Adrenal gland (tissue), 5 donors: ENCODE data around the gene SLIT3.

Experiments used
- POLR2A ChIP-seq, 2 donors: fragments of 450-650 bp; IDR thresholded peaks; one replicate each; pipeline ENCODE4 v1.6.1; 2017; ENCODE audit warnings: antibody characterized with exemption in 2 of 2, mild to moderate bottlenecking in 2 of 2, moderate library complexity in 1 of 2
- TF ChIP-seq, protein P1 (sequence below), 6 experiments: fragments of 450-650 bp in 4 of 6; fragments of 200-600 bp in 2 of 6; sonication (generic) in 1 of 6; IDR thresholded peaks; 1 replicate in 5 of 6; 2 replicates in 1 of 6; pipeline versions ENCODE4 v1.5.1 to v1.8.0; 2016 to 2021; ENCODE audit warnings: antibody characterized with exemption in 6 of 6, mild to moderate bottlenecking in 2 of 6, moderate library complexity in 1 of 6
- donor health status: DM: no; HTN: no; CAD: no.

DNA sequence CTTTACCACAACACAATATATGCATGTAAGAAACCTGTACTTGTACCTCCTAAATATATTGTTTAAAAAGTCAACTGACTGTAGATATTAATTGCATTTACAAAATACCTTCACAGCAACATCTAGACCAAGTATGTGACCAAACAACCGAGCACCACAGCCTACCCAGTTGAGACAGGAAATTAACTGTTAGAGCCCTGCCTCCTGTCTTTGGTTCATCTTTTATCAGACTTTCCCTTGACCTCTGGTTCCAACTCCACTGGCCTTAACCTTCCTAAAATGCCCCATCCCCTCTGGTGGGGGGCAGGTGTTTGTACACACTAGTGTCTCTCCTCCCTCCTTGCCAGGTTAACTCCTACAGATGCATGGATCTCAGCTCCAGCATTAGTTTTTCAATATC lies 566.8 kb downstream of the SLIT3 start:
- TF ChIP-seq, protein P1, sequence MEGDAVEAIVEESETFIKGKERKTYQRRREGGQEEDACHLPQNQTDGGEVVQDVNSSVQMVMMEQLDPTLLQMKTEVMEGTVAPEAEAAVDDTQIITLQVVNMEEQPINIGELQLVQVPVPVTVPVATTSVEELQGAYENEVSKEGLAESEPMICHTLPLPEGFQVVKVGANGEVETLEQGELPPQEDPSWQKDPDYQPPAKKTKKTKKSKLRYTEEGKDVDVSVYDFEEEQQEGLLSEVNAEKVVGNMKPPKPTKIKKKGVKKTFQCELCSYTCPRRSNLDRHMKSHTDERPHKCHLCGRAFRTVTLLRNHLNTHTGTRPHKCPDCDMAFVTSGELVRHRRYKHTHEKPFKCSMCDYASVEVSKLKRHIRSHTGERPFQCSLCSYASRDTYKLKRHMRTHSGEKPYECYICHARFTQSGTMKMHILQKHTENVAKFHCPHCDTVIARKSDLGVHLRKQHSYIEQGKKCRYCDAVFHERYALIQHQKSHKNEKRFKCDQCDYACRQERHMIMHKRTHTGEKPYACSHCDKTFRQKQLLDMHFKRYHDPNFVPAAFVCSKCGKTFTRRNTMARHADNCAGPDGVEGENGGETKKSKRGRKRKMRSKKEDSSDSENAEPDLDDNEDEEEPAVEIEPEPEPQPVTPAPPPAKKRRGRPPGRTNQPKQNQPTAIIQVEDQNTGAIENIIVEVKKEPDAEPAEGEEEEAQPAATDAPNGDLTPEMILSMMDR (IDR thresholded peaks at IDR 0.05), result no peak
- no peak for TF ChIP-seq POLR2A (IDR thresholded peaks at IDR 0.05)
